Measurements from ENCODE around the gene RAD21L1.

RAD21L1 gene

DNA sequence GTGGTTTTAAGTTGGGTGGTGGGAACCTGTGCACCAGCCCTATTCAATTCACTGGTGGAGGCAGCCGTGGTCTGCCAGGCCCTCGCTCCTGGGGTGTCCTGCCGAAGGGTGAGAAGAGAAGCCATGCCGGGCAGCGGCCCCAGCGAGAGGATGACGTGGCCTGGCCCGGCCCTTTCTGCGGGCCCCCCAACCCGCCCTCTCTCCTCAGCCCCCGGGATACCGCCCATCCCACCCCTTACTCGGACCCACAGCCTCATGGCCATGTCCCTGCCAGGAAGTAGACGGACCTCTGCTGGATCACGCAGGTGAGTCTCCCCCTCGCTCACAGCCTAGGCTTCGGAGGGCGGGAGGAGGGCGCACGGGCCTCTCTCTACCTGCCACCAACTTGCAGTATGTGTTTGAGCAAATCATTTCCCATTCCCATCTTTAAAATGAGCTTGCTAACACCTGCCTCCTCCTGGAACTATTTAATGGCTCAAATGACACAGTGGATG is 70.3 kb downstream of the RAD21L1 start:
- DNase-seq (ENCODE audit: low read depth), result no peak

DNA sequence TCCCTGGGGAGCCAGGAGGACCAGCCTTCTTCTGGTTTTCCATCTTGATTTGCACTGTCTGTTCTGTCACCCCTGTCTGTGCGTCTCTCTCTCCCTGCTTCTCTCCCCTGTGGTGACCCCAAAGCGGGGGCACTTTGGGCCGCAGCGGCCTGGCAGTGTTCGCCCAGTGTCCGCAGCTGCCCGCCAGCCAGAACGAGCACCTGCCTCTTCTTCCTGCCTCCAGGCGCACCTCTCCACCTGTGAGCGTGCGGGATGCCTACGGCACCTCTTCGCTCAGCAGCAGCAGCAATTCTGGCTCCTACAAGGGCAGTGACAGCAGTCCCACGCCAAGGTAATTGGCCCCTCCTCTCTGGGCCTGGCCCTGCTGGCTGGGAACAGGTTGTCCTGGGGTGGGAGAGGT is 71.1 kb downstream of the RAD21L1 start:
- no peak for DNase-seq (ENCODE audit: low read depth)

DNA sequence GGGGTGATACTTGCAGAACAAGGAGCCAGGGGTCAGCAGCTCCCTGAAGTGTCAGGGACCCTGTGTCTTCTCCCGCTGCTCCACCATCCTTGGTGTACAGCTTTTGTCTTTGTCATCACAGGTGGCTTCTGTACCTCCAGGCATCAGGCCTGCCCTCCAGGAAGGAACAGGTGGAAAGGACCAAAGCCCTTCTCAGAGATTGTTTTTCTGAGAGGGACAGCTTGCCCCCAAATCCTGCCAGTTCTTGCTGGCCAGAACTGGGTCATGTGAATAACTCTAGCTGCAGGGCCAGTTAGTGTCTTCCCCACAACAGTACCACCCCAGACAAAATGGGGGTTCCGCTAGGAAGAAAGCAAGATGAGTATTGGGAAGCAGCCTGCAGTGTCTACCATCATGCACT is 71.6 kb downstream of the RAD21L1 start:
- no peak for DNase-seq (ENCODE audit: low read depth)

DNA sequence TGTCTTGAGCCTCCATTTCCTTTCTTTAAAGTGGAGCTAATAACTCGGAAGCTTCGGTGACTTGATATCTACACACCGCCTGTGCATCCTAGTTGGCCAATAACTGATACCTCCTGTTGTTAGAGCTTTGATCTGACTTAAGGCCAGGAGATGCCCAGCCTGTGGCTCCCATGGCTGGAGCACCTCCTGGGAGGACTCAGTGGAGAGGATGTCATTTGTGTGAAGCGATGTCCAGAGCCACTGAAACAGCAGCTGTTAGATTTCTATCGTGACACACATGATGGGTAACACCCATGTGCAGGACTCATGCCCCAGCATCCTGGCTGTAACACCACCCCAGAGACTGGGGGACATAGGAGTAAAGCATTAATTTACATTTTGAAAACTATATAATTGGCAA is 72.3 kb downstream of the RAD21L1 start:
- no peak for DNase-seq (ENCODE audit: low read depth)

DNA sequence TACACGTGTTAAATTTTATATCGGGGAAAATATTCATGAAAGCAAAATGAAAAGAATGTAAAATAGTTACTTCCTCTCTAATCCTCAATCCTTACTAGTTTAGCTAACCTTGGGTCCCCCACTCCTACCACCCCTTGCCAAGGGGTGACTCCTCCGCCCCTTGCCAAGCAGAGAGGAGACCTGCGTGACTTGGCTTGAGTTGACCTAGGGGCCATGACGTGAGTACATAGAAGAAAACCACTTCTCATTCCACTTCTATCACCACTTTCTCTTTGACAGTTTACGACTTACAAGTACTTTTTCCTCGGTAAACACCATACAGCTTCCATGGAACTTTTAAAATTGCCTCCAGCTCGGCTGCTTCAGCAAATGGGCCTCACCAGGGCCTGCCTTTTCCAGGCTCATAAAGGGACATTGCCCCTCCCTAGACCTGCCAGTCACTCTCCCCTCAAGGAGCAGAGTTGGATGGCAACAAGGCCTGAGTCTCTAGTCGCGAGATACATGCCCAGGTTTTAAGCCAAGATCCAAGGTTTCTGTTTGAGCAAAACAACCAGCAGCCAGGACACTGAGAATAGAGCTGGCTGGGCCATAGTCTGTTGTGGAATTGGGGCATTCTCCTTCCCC is 73.2 kb downstream of the RAD21L1 start:
- no peak for DNase-seq (ENCODE audit: low read depth)

DNA sequence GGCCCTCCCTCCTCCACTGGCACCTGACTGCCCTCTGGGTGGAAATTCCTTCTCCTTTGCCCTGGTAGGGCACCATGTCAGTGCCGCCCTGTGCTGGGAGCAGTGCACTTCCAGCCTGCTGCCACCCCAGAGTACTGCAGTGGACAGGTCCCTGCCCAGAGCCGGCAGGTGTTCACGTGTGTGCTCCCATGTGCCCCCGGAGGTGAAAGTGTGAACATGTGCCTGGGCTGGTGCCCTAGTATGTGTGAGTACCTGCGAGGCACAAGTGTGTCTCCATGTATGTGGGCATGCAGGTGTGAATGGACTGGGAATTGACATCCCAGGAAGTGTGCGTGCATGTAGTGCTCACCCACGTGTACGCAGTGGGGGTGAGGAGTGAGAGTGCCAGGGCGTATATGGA is 73.7 kb downstream of the RAD21L1 start:
- DNase-seq (ENCODE audit: low read depth), result no peak

DNA sequence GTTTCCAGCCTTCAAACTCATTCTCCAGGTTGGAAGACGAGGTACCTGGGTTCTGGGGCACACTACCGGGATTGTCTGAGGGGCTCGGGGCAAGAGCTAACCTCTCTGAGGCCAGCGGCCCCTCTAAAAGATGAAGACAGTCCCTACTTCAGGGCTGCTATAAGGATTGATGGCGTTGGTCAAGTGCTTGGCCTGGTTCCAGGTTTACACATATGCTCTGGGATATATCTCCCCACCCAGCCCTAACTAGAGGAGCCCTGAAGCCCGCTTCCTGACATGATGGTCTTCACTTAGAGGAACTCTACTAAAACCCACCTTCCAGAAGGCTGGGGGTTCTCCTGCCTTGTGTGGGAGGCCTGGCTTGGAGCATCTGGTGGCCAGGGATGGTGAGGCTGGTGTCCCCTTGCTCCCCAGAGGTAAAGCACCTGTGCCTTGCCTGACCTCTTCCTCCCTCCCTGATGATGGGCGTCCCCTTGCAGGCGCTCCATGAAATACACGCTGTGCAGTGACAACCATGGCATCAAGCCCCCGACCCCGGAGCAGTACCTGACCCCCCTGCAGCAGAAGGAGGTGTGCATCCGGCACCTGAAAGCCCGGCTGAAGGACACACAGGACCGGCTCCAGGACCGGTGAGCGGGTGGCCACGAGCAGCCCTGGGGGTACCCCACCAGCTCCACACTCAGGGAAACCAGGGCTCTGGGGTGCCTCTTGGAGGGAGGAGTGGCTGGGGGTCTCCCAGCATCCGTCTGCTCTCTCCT is 74.4 kb downstream of the RAD21L1 start:
- no peak for DNase-seq (ENCODE audit: low read depth)

DNA sequence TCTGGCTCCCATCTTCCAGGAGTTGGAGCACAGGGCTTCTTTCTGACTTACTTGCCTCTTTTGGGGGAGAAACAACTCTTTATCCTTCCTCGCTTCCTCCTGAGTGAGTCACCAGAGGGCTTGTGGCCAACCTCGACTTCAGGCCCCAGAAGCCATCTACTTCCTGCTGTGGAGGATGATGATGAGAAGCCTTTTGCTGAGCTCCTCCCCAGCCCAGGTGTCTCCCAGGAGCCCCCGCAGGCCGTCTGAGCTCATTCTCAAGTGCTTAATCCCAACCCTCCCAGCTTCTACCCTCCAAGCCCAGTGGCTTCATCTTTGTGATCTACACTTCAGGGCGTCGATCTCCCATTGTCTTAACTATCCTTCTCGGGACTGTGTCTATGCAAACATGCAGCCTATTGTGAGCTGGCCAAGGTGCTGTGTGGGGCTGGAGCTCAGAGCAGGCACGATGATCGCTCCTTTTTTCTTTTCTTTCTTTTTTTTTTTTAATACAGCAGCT is 75.2 kb downstream of the RAD21L1 start:
- DNase-seq (ENCODE audit: low read depth), result peak; percentile 77

DNA sequence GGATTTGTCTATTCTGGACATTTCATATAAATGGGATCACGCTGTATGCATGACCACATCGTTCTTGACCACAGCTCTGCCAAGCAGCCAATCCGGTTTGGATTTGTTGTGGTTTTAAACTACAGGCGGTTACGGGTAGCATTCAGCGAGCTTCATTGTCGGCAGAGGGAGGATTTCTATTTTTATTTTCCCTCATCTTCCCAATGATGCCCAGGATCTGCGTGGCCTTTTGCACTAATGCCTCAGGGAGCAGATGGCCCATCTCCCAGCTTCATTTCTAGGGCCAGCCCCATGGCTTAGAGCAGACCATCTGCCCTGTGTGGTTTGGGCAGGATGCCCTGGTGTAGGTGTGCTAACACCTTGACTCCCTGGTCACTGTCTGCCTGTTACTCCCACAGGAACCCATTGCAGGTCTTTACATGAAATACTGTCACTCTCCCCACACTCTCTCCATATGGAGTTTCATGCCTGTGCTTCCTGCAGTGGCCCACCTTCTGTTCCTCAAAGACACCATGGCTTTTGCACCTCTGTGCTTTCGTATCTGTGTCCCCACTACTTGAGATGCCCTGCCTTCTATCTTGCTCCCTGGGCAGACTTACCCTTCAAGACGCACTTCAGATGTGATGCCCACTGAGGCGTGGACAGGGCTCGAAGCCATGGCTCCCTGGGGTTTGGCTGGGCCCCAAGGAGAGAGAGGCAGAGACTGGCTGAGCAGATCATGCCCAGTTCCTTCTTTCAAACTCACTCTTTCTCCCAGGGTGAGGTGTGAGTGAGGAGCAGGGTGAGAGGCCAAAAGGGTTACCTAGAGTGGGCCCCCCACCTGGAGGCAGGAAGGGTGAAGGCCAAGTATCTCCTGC is 77.1 kb downstream of the RAD21L1 start:
- DNase-seq (ENCODE audit: low read depth), result no peak

DNA sequence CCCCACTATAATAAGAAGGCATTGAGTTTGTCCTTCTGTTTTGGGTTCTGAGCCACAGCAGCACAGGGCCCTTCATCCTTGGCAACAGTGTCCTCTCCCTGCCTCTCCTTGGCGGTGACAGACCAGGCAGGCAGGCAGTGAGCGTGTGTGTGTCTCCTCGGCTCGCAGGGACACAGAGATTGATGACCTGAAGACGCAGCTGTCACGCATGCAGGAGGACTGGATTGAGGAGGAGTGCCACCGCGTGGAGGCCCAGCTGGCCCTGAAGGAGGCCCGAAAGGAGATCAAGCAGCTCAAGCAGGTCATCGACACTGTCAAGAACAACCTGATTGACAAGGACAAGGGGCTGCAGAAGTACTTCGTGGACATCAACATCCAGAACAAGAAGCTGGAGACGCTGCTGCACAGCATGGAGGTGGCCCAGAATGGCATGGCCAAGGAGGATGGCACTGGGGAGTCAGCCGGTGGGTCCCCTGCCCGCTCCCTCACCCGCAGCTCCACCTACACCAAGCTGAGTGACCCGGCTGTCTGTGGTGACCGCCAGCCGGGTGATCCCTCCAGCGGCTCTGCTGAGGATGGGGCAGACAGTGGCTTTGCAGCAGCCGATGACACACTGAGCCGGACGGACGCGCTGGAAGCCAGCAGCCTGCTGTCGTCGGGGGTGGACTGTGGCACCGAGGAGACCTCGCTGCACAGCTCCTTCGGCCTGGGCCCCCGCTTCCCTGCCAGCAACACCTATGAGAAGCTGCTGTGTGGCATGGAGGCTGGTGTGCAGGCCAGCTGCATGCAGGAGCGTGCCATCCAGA is 79.1 kb downstream of the RAD21L1 start:
- no peak for DNase-seq (ENCODE audit: low read depth)
